Activated T-cell treated with anti-CD3 and anti-CD28 coated beads for 1 hour (primary cell): ENCODE data around the gene TSEN2.
"Not testable (repeated sequence)": the region's sequence is repeated elsewhere in the genome, so short reads cannot be mapped to it uniquely, and the experiment has no call there.

Experiments
- DNase-seq: peaks from one replicate; pipeline ENCODE4 v3.0.0-alpha.2; 2020; ENCODE audit warnings: low read depth

TSEN2 gene

DNA sequence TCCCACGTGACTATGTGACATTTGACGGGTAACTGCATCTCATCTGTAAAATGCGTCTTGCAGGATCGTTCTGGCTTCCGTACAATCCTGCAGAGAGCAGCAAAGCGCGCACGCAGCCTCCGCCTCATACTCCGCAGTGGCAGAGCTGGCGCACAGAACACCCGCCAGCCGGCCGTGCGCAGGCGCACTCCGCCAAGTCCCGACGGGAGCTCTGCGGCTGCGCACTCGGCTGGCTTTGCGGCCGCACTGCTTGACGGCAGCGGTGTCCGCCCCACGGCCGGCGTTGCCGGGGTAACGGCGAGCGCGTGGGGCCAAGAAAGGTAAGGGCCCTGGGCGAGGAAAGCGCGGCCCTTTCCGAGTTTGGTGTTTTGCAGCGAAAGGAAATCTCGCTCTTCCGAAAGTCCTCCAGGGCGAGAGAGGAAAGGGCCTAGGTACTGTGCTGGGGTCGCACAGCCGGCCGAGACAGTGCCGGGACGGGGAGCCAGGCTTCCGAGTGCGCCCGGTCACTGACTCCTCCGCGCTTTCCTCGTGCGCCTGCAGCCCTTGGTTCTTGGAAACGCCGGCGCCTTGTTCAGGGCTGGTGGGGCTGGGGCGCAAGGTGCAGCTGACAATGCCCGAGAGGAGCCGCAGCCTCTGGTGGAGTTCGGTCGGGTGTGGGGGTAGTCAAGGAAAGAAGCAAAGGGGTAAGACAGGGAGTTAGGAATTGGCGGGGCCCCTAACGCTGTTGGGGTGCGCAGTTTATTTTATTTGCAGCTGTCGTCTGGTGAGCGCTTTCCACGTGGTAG lies at the start of gene TSEN2:
Gene TSEN2, plus strand, starts transcription at position 283 of the 785 bp plus-strand sequence. CDS start 5,321 bp downstream, outside the sequence.
- DNase-seq = peak; percentile 95

DNA sequence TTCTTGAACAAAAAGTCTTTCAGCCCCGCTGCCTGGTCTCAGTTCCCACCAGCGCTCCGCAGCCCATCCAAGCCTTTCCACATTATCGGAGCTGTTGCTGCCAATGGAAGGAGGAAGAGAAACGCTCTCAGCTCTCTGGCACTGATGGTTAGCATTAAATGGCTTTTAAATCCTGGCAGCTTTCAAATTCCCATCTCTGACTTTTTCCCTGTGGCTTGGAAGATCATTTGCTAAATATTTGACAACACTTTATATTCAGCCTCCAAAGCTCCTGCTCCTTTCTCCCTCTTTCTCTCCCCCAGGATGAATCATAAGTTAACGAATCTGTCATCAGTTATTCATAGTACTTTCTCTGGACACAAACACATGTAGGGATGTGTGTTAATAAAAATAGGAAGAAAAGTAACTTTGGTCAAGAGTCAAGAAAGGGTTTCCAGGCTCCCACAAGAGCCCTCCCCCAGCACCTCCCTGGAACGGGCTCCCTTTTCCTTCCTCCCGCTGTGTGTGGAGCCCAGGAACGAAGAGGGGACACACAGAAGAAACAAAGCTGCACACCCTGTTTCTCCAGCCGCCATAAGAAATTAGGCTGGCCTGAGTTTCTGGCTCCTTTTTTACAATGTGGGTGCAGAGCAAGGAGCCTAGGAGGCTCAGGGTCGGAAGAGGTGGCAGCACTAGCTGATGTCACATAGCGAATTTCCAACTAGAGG lies 47.6 kb upstream of the TSEN2 start:
- DNase-seq = no peak

DNA sequence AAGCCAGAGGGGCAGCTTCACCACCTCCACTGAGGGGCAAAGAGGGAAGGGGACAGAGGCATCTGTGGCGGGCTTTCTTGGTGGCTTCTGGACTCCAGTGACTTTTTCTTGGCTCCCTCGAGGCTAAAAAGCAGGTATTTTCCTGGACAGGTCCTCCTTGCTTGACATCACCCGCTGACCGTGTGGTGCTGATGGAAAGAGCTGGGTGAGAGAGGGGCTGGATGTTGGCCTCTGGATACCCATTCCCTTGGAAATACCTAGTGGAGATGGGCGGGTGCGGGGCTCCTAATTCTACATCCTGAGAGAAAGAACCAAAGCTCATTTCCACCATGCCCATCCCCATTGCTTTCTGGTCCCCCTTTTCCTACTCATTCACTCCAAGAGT lies 47.1 kb upstream of the TSEN2 start:
- DNase-seq = no peak

DNA sequence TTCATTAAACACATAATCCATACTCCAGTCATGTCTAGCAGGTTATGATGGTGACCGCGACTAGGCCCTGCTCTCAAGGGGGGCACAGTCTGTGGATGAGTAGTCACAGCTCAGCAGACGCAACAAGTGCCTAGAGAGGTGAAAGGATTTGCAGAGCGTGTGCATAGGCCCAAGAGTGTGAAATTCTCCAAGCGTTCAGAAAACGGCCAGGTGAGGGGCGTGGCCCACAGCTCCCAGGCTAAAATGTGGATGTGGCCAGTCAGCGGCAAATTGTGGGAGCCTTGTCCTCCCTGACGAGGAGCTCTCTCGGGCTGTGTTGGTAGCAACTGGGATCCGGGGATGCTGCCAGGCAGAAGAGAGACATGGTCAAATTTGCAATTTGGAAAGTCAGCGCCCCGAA lies 46.4 kb upstream of the TSEN2 start:
- DNase-seq = no peak

DNA sequence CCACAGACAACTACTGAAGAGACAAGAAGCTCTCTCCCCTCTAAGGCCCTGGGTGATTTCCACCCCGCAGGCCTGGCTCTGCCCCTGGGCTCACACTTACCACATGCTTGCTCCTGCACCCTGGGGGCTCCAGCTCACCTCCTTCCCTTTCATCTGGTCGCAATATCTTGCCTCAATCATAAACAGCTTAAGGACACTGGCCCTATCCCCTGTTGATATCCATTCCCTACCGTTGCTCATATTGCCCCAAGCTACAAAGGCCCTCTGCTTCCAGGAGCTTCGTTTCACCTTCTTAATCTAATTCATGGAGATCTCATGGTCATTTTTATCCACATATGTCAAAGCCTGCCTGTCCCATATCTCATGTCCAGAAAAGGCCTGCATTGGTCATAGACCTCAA lies 46.0 kb upstream of the TSEN2 start:
- DNase-seq = no peak

DNA sequence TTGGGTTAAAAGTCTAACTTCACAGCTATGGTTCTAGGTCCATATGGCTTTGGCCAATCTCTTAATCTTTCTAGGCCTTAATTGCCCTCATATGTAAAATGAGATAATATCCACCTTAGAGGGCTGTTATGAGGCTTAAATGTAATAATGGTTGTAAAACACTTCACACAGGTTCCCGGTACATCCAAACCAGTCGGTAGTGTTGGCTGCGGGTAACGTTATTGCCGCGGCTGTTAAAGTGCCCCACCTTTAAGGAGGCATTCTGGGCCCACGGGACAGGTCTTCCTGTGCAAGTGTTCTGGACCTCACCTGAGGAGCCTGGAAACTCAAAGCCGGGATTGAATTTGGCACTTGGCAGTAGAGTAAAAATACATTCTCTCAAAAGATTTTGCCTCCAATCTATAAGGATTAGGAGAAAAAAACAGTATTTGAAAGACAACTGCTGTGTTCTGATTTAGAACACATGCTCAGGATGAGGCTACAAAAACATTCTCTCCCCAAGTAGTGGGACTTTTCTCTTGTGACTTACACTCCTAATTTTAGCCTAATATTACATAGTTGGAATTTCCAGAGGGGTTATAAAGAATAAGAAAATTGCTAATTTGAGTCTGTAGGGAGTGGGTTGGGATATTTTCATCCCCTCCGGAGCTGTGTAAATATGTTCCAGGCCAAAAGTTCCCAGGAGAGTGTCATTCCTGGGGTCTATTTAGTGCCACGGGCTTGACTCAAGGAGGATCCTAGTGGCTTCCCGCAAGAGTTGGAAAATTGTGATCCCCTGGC lies 44.9 kb upstream of the TSEN2 start:
- no peak for DNase-seq

DNA sequence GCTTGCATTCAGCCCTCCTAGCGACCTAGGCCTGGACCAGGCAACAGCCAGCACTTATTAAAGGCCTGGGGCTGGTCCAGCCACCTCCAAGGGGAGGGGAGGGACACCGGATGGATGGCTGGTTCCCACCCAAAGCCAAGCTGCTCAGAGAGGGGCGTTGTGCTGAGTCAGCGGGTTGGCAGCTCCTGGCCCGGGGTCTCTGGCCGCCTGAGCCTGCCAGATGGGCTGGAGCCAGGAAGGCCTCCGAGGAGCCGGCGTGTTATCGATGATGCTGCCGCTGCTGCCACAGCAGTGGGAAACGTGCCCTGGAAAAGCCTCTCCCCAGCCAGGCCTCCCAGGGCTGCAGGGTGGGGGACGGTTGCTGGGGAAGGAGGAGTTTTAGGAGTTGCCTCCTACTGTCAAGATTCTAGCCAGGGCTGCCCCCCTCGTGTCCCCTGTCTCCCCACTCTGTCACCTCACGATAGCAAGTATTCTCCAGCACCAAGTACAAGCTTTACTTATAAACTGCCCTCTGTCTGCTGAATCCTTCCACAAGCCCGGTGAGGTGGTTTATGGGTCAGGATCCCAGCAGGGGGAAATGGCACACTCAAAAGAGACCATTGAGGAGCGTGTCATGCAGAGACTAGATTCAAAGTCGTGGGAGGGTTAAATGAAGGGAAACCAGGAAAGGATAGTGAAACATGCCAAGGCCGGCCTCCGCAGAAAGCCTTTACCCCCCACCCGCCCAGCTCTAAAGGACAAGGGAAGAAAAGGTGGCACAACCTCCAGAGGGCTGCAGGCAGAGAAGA lies 43.2 kb upstream of the TSEN2 start:
- DNase-seq = no peak

DNA sequence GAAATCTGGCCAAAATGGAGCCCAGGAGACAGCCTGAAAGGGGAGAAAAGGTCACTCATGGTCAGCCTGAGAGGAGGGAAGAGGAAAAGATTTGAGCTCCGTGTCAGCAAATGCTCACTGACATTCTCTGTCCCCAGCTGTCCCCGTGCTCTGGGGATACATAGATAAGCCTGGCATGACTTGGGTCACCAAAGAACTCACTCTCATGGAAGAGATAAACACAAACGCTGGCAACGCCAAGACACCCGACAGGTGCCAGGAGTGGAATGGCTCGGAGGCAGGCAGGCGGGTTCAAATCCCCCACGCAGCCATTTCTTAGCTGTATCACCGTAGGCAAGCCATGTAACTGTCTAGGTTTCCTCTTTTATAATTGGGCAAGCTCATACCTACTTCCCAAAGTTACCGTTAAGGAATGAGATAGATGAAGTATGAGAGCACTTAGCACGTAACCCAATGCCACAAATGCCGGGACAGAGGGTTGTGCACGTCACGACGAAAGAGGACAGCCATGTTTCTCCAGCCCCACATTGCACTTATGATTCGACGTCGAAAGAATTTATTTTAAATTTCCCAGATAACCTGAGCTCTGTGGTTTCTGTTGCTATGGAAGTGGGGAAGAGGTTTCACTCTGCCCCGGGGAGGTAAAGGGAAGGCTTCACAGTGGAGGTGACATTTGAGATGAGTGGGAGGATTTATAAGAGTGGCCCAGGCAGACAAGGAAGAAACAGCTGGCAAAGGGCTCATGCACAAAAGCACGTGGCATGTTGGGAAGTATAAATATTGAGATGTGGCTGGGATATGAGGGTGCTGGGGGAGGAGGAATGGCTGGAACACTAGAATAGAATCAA lies 41.4 kb upstream of the TSEN2 start:
- DNase-seq = no peak

DNA sequence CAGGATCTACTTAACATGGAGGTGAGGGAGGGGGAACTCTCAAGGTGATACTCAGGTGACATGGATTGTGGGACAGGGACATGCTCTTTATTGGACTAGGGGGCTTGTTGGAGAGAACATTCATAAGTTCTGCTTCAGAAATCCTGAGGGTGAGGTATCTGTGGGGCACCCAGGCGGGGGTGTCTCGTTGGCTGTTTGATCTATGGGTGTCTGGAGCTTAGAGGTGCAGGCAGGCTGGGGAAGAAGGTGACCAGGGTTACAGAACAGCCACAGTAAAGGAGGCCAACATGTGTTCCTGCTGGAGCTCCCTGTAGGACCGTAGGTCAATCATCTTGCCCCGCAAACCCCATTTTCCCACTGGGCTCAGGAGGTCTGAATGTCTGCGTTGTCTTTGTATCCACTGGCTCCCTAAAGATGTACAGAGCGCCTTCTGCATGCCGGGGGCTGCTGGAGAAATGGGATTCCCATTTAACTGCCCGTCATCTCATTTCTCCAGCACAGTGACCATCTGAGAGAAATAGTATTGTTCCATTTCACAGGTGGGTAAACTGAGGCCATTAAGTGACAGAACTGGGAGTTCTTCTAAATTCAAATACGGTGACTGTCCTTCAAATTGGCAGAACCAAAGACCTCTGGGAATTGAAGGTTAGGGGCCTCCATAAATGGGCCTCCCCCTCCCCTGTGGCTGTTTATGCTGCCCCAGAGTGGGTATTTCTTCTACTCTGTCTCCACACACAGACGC lies 40.3 kb upstream of the TSEN2 start:
- DNase-seq = no peak

DNA sequence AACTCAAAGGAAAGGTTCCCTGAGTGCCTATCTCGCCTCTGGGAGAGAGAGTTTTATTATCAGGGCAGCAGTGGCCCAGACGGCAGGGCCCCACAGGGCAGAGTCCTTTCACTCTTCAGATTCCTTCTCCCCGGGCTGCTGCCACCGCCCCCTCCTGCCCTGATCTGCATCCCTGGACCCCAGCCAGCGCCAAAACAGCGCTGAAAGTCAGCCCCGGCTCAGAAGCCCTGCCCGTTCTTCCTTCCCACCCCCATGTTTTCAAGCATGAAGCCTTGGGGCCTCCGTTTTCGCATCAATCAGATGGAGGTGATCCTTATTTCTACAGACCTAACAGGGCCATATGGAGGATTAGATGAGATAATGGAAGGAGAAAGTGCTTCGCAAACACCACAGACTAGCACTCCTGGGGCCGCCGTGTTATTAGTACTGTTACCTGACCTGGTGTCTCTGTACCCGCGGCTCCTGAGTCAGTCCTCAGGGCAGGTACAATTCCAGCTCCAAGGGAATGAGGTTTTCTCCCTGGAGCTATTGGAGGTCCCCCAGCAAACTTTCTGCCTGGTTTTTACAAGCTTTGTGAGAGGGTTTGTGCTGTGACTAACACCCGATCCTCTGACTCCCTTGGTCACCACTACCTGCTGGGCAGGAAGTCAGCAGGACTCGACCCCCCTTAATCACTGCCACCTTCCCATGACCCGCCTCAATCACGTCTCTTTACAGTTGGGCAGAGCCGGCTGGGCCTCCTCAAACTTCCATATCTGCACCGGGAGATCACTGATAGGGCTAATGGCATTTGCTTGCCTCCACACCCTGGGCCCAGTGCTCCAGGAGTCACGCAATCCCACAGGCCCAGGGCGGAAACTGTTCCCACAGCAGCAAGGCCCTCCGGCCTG lies 39.5 kb upstream of the TSEN2 start:
- no peak for DNase-seq

DNA sequence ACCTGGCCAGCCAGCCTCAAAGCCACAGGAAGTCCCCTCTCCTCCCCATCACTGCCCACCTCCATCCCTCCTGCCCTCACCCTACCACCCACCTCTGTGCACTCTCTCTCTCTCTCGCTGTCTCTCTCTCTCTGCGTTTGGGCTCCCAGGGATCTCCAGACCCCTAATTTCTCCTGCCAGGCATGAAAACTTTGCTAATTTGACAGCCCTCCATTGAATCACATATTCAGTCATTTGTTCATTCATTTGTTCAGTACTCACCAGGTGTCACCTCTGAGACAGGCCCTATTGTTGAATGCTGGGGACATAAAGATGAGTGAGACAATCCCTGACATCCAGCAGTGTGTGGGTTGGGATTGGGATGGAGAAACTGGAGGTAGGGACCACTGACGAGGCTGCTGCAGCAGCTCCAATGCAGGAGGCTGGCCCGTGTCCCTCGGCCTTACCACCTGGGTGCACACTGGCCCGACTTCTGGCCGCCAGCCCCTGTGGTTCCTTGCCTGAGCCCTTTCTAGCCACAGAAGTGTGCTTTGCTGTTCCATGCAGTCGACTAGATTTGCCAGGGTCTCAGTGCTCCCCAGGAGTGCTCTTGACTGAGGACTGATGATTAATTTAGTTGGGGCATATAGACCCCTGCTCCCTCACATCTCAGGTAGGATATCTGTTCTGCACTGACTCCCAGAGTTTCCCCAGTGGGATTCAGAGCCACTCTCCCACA lies 38.6 kb upstream of the TSEN2 start:
- DNase-seq = no peak

DNA sequence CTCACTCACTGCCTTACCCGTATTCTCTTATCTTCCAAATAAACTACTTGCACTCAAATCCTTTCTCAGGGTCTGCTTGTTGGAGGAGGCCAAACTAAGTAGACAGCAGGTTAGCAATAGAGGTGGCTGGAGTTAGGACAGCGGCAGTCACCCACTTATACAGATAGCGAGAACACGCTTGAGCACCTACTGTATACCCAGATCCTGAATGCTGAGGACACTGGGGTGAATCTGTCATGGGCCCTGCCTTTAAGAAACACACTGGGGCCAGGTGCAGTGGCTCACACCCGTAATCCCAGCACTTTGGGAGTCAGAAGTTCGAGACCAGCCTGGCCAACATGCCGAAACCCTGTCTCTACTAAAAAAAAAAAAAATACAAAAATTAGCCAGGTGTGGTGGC lies 38.0 kb upstream of the TSEN2 start:
- DNase-seq = no peak

DNA sequence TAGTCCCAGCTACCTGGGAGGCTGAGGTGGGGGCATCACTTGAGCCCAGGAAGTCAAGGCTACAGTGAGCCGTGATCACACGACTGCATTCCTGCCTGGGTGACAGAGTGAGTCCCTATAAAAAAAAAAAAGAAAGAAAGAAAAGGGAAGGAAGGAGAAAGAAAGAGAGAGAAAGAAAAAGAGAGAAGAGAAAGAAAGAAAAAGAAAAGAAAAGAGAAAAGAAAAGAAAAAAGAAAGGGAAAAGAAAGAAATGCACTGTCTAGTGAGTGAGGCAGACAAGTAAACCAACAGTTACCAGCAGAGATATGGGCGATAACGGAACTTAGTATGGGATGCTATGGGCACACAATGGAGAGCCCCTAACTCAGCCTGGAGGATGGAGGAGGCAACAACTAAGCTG lies 37.2 kb upstream of the TSEN2 start:
- DNase-seq = no peak

DNA sequence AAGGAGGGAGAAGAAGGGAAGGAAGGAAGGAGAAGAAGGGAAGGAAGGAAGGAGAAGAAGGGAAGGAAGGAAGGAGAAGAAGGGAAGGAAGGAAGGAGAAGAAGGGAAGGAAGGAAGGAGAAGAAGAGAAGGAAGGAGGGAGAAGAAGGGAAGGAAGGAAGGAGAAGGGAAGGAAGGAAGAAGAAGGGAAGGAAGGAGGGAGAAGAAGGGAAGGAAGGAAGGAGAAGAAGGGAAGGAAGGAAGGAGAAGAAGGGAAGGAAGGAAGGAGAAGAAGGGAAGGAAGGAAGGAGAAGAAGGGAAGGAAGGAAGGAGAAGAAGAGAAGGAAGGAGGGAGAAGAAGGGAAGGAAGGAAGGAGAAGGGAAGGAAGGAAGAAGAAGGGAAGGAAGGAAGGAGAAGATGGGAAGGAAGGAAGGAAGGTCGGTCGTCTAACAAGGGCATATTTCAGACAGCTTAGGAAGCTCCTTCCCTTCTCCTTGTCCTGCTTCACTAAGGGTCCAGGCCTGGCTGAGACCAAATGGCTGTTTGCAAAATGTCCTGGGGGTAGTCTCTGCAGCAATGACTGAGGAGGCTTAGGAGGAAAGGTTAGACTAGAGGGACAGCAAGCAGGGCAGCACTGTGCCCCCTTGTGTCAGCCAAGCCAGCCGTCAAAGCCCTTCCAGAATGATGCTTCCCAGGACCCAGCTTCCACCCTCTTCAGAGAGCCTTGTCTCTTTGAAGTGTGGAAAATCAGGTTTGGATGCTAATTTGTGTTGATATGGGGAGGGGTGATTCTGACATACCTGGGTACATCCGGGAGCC lies 35.7 kb upstream of the TSEN2 start:
- not testable (repeated sequence) for DNase-seq

DNA sequence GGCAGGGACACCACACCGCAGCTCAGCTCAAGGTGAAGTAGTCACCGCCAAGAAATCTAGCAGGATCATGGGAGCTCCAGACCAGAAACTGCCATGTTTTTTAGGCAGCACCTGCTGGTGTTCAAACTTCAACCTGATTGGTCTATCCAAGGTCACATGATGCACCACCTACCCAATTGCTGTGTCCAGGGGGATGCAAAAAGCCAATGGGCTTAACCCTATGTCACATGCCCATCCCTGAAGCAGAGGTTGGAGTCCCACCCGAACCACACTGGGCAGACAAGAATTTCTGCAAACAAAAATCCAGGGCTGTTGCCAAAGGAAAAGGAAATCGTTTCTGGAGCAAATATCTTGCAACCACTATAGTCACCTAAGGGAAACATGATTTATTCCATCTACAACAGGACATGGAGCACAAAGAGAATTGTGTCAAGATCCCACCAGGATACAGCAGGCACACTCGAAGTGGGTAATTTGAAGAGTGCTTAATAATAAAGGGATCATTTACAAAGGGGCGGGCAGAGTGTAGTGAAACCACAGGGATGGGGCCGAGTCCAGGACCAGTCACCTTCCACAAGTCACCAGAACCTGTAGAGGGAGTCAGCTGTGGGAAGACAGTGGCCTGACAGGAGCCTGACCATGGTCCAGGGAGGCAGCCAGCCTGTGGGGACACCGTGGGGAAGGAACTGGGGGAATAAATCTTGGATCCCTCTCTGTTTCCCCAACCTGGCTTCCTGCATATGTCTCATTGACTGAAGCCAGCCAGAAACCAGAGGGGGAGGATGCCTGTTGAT lies 34.2 kb upstream of the TSEN2 start:
- DNase-seq = no peak

DNA sequence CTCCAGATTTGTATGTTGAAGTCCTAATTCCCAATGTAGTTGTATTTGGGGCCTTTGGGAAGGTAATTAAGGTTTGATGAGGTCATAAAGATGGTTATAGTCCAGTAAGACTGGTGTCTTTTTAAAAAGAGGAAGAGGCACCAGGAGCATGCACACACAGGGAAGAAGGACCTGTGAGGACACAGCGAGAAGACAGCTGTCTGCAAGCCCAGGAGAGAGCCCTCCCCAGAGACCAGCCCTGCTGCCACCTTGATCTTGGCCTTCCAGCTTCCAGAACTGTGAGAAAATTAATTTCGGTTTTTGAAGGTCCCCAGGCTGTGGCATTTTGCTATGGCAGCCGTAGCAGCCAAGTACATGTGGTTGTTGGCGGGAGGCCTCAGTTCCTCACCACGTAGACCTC lies 32.8 kb upstream of the TSEN2 start:
- no peak for DNase-seq

DNA sequence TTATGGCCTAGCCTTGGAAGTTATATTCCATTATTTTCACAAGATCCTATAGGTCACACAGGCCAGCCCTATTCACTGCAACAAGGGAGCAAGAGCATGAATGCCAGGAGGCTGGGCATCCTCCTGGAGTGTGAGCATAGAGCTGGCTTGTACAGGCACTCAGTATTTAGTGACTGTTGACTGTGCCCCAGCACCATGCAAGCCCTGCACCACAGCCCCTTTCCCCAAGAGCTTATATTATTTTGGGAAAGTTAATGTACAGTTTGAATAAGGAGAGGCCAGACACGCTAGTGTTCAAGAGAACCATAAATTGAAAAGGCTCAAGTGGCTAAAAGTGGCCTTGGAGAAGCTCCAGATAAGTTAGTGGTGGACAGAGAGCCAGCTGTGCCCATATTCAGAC lies 32.3 kb upstream of the TSEN2 start:
- no peak for DNase-seq
